IMR-90 (cell line): ENCODE measurements around the gene GPC2. TPM values are rescaled to one million over a fixed set of nuclear protein-coding genes. Genes with fewer than 3 reads are reported as not detected.
A peak's percentile ranks its signal among the peaks of the same experiment; 100 is the strongest.

Experiments used
- ATAC-seq: fragments of 200-7000 bp; cut with Tn5 transposase; 2 replicates; pipeline ENCODE4 v1.9.1; 2020; ENCODE audit warnings: low read depth, mild to moderate bottlenecking, moderate library complexity
- BruUV-seq: library from RNA; stranded (reverse); fragments of 400-500 nt; replicated peaks from 2 replicates; lab custom pipeline; 2021; lab: Mats Ljungman, UMichigan
- CTCF ChIA-PET: fragments of 300-600 bp; formaldehyde crosslinking; extraction: SDS; loops from one replicate; lab custom pipeline; 2021; ENCODE audit warnings: antibody characterized with exemption; lab: Yijun Ruan, JAX
- POLR2A ChIA-PET: fragments of 300-600 bp; sonication (Branson Sonifier 250); formaldehyde crosslinking; loops from one replicate; lab custom pipeline; 2022; ENCODE audit warnings: antibody characterized with exemption; ENCODE audit not compliant: unreplicated experiment; lab: Charles Lee
- DNase-seq: peaks from one replicate; pipeline ENCODE4 v3.0.0; 2013
- H2AFZ ChIP-seq: replicated peaks from 2 replicates; pipeline ENCODE3; 2013; ENCODE audit warnings: low read length, mild to moderate bottlenecking; ENCODE audit not compliant: poor library complexity
- H2AK5ac ChIP-seq: 2 replicates; pipeline ENCODE4 v1.6.1; 2013; ENCODE audit warnings: low read depth, low read length, inconsistent platforms
- H2AK9ac ChIP-seq: replicated peaks from 2 replicates; pipeline ENCODE3; 2013; ENCODE audit warnings: mild to moderate bottlenecking, low read depth, low read length, moderate library complexity; ENCODE audit not compliant: poor library complexity
- H2BK120ac ChIP-seq: 2 replicates; pipeline ENCODE4 v1.6.1; 2013; ENCODE audit warnings: low read depth, low read length, inconsistent platforms
- H2BK15ac ChIP-seq: 3 replicates; pipeline ENCODE4 v1.6.1; 2013; ENCODE audit warnings: low read depth, low read length, inconsistent platforms
- H2BK20ac ChIP-seq: 2 replicates; pipeline ENCODE4 v1.6.1; 2013; ENCODE audit warnings: low read depth, mild to moderate bottlenecking, inconsistent platforms, low read length, moderate library complexity
- H2BK5ac ChIP-seq: 2 replicates; pipeline ENCODE4 v1.6.1; 2013; ENCODE audit warnings: mild to moderate bottlenecking, low read depth, low read length, inconsistent platforms; ENCODE audit not compliant: poor library complexity, severe bottlenecking
- H3K14ac ChIP-seq: replicated peaks from 2 replicates; pipeline ENCODE4 v1.6.1; 2013; ENCODE audit warnings: low read depth, low read length, inconsistent platforms
- H3K18ac ChIP-seq: 2 replicates; pipeline ENCODE4 v1.6.1; 2013; ENCODE audit warnings: low read depth, low read length, control low read depth
- H3K23ac ChIP-seq: 2 replicates; pipeline ENCODE4 v1.6.1; 2013; ENCODE audit warnings: low read depth, low read length, inconsistent platforms
- H3K27ac ChIP-seq: 2 replicates; pipeline ENCODE4 v1.5.1; 2013; ENCODE audit warnings: mild to moderate bottlenecking, control low read depth, low read length; ENCODE audit not compliant: insufficient read depth
- H3K27me3 ChIP-seq: 2 replicates; pipeline ENCODE4 v1.6.1; 2013; ENCODE audit warnings: low read length; ENCODE audit not compliant: control insufficient read depth, insufficient read depth
- H3K36me3 ChIP-seq: 2 replicates; pipeline ENCODE4 v1.6.1; 2013; ENCODE audit warnings: low read length, mixed read lengths; ENCODE audit not compliant: control insufficient read depth, insufficient read depth
- H3K4ac ChIP-seq: 2 replicates; pipeline ENCODE4 v1.6.1; 2013; ENCODE audit warnings: low read depth, low read length, inconsistent platforms
- H3K4me1 ChIP-seq: 2 replicates; pipeline ENCODE4 v1.6.1; 2013; ENCODE audit warnings: low read length, mixed read lengths; ENCODE audit not compliant: control insufficient read depth, insufficient read depth
- H3K4me2 ChIP-seq: 2 replicates; pipeline ENCODE4 v1.6.1; 2013; ENCODE audit warnings: low read depth, mild to moderate bottlenecking, control low read depth, low read length, moderate library complexity
- H3K4me3 ChIP-seq: 2 replicates; pipeline ENCODE4 v1.5.1; 2013; ENCODE audit warnings: low read depth, mild to moderate bottlenecking, control low read depth, low read length, moderate library complexity; ENCODE audit not compliant: insufficient read depth
- H3K56ac ChIP-seq: 2 replicates; pipeline ENCODE4 v1.6.1; 2013; ENCODE audit warnings: low read length, inconsistent platforms; ENCODE audit not compliant: insufficient read depth; ENCODE audit errors: extremely low read depth
- H3K79me1 ChIP-seq, 2 experiments: 2 replicates each; pipeline ENCODE4 v1.6.1; 2013; ENCODE audit warnings: low read length in 2 of 2, inconsistent platforms in 1 of 2, low read depth in 1 of 2
- H3K9ac ChIP-seq: 2 replicates; pipeline ENCODE4 v1.6.1; 2013; ENCODE audit warnings: low read depth, low read length, control low read depth
- H3K9me1 ChIP-seq: 2 replicates; pipeline ENCODE4 v1.6.1; 2013; ENCODE audit warnings: low read length, inconsistent platforms; ENCODE audit not compliant: insufficient read depth
- H3K9me3 ChIP-seq: 2 replicates; pipeline ENCODE4 v1.6.1; 2013; ENCODE audit warnings: low read length; ENCODE audit not compliant: control insufficient read depth, insufficient read depth
- H4K20me1 ChIP-seq: 2 replicates; pipeline ENCODE4 v1.6.1; 2013; ENCODE audit warnings: low read length, inconsistent platforms; ENCODE audit not compliant: insufficient read depth
- H4K5ac ChIP-seq: 2 replicates; pipeline ENCODE4 v1.6.1; 2013; ENCODE audit warnings: mild to moderate bottlenecking, low read depth, low read length, control low read depth
- H4K8ac ChIP-seq, 2 experiments: 2 replicates each; pipeline ENCODE4 v1.6.1; 2013; ENCODE audit warnings: low read depth in 2 of 2, low read length in 2 of 2, control low read depth in 1 of 2, inconsistent platforms in 1 of 2
- H4K91ac ChIP-seq: 2 replicates; pipeline ENCODE4 v1.6.1; 2013; ENCODE audit warnings: low read depth, low read length, inconsistent platforms; ENCODE audit not compliant: insufficient read depth
- BHLHE40 ChIP-seq: fragments of 150-350 bp; IDR thresholded peaks from 2 replicates; pipeline ENCODE4 v1.6.1; 2016; ENCODE audit warnings: mild to moderate bottlenecking, low read depth, low read length
- CEBPB ChIP-seq: IDR thresholded peaks from 2 replicates; pipeline ENCODE4 v1.6.1; 2012; ENCODE audit warnings: low read depth, low read length, improper control_type of control experiment
- CHD1 ChIP-seq: IDR thresholded peaks from 2 replicates; pipeline ENCODE4 v1.6.1; 2012; ENCODE audit warnings: low read depth, low read length, improper control_type of control experiment
- CTCF ChIP-seq: conservative IDR thresholded peaks from 2 replicates; pipeline ENCODE4 v1.5.1; 2012; ENCODE audit warnings: mild to moderate bottlenecking, low read depth, low read length, improper control_type of control experiment
- FOS ChIP-seq: fragments of 150-350 bp; IDR thresholded peaks from 2 replicates; pipeline ENCODE4 v1.6.1; 2016; ENCODE audit warnings: low read depth, low read length
- MAFK ChIP-seq: IDR thresholded peaks from 2 replicates; pipeline ENCODE4 v1.6.1; 2012; ENCODE audit warnings: low read depth, low read length, improper control_type of control experiment
- MXI1 ChIP-seq: IDR thresholded peaks from 2 replicates; pipeline ENCODE4 v1.6.1; 2012; ENCODE audit warnings: low read depth, mild to moderate bottlenecking, low read length, moderate library complexity, borderline replicate concordance
- NFE2L2 ChIP-seq: fragments of 150-350 bp; IDR thresholded peaks from 2 replicates; pipeline ENCODE4 v1.6.1; 2016; ENCODE audit warnings: low read depth, mild to moderate bottlenecking, low read length
- POLR2A ChIP-seq: IDR thresholded peaks from 2 replicates; pipeline ENCODE4 v1.6.1; 2012; ENCODE audit warnings: mild to moderate bottlenecking, low read depth, low read length
- RAD21 ChIP-seq: IDR thresholded peaks from 2 replicates; pipeline ENCODE4 v1.6.1; 2012; ENCODE audit warnings: low read length, improper control_type of control experiment
- RCOR1 ChIP-seq: IDR thresholded peaks from 2 replicates; pipeline ENCODE4 v1.6.1; 2012; ENCODE audit warnings: mild to moderate bottlenecking, low read length, improper control_type of control experiment; ENCODE audit not compliant: insufficient replicate concordance
- RFX5 ChIP-seq: IDR thresholded peaks from 2 replicates; pipeline ENCODE4 v1.8.0; 2012; ENCODE audit warnings: low read depth, mild to moderate bottlenecking, low read length, moderate library complexity
- SMC3 ChIP-seq: fragments of 150-350 bp; IDR thresholded peaks from 2 replicates; pipeline ENCODE4 v1.6.1; 2016; ENCODE audit warnings: low read depth, mild to moderate bottlenecking, antibody characterized with exemption, low read length, moderate library complexity
- WGBS, 2 experiments: methylation state at CpG; one replicate each; pipeline versions ENCODE4 v1.1.5 to v1.1.7; 2013; ENCODE audit warnings: missing lambda C conversion rate in 2 of 2; ENCODE audit not compliant: insufficient read length in 1 of 2; ENCODE audit errors: extremely low coverage in 2 of 2; 5-methylcytosine and 5-hydroxymethylcytosine counted together
- dilution Hi-C: fragments of 300-500 bp; cut with HindIII; formaldehyde crosslinking; loops from one replicate; pipeline ENCODE4 v1.14.3; 2018; ENCODE audit warnings: low sequenced_read_pairs; ENCODE audit not compliant: unreplicated experiment
- in situ Hi-C: fragments of 300-500 bp; cut with MboI; formaldehyde crosslinking; loops from 3 replicates; pipeline ENCODE4 v1.14.3; 2019; ENCODE audit warnings: low sequenced_read_pairs, inconsistent platforms, mixed read lengths
- intact Hi-C: fragments of 100-400 bp; cut with micrococcal nuclease; formaldehyde crosslinking; loops from 2 replicates; pipeline ENCODE4 v1.10.0; 2022
- polyA plus RNA-seq, 3 experiments: library from polyadenylated mRNA; depleted of rRNA; stranded (reverse); fragments of >200 nt; gene quantifications; 2 replicates each; pipeline ENCODE4 v1.2.3, GENCODE V29; 2012; ENCODE audit warnings: low replicate concordance in 1 of 3
- total RNA-seq: library from RNA; depleted of rRNA; stranded (reverse); fragments of >200 nt; gene quantifications from 2 replicates; pipeline ENCODE4 v1.2.3, GENCODE V29; 2012
- TF ChIP-seq, protein P1 (sequence below): fragments of 150-350 bp; IDR thresholded peaks from 2 replicates; pipeline ENCODE4 v1.6.1; 2016; ENCODE audit warnings: low read depth, mild to moderate bottlenecking, low read length, moderate library complexity, borderline replicate concordance
- TF ChIP-seq, protein P2 (sequence below): fragments of 150-350 bp; IDR thresholded peaks from 2 replicates; pipeline ENCODE4 v1.6.1; 2017; ENCODE audit warnings: mild to moderate bottlenecking, antibody characterized with exemption, low read length, low read depth

GPC2 gene
- total and polyA plus RNA-seq, 2 of the 4 experiments (the other 2 are of a cell fraction), result 1.8 to 6.0 TPM

DNA sequence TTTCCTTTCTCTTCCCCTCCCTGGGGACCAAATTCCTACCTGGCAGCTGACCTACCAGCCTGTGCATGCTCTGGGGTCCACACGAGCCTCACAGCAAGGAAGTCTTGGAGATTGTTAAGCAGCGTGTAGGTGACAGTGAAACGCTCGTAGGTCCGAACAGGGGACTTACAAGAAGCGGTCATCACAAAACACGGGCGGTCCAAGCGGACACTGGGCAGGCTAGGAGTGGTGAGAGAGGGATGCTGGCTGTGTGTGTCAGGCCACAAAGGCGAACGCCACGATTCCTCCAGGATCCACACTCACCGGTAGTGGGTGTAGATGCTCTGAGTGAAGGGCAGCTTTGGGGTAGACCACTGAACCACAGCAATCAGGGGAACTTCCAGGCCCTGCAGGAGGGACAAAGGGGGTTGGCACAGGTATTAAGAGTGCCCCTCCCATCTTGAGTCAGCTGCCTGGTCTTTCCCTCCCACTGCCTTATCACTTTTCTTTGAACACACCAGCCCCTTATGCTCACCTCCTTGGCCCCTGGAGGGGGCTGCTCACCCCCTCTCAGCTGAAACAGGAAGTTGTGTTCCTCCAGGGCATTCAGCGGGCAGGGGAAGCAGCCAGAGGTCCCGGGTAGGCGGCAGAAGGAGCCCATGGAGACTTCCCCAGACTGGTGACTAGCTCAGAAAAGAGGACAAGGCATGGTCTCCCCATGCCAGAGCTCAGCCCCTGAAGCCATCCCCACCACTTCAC, 20.7 kb downstream of the GPC2 start:
- Histone ChIP-seq H4K5ac (no peak overlapping the region), H4K8ac (no peak overlapping the region), H4K20me1 (peaks cover 23% of the 10 kb centered on the region), H3K4me3 (no peak overlapping the region), H3K36me3 (peaks cover 42% of the 10 kb centered on the region), H3K23ac (peak overlapping the region; percentile 70; the same call in 1 of the 2 replicates), H2BK15ac (no peak overlapping the region), H2AK9ac (no peak overlapping the region), H3K56ac (no peak overlapping the region), H3K79me1 (peaks cover 19 to 65% of the 10 kb centered on the region in 2 experiments), H3K14ac (no peak overlapping the region), H3K18ac (no peak overlapping the region), H3K27ac (no peak overlapping the region), H2BK20ac (no peak overlapping the region), H3K27me3 (no peaks in the 10 kb centered on the region), H3K4ac (no peak overlapping the region), H3K9ac (no peak overlapping the region), H2AK5ac (no peak overlapping the region), H3K9me1 (peaks cover 2% of the 10 kb centered on the region; the same call in 1 of the 2 replicates), H2AFZ (no peak overlapping the region), H3K4me2 (no peak overlapping the region), H3K4me1 (peaks cover 6% of the 10 kb centered on the region), H2BK120ac (no peak overlapping the region), H3K9me3 (no peaks in the 10 kb centered on the region), H2BK5ac (no peak overlapping the region), H4K91ac (no peak overlapping the region)
- 97% methylated on average over 12 of the region's 16 CpGs; no CpG with 5 or more reads in 1 of the 2 experiments for WGBS, 2 experiments
- in situ Hi-C loops (no loop called here), dilution Hi-C loops (no loop called here), intact Hi-C loops (no loop called here)
- ChIA-PET CTCF (interaction anchor here (1.0 kb wide), 1 partner anchor 8 kb away, joined by 3 read pairs; the partner anchor contains the start of gene LAMTOR4), POLR2A (interaction anchor here (0.6 to 1.2 kb wide), 2 partner anchors 8 to 175 kb away, joined by 3 read pairs; partner anchors contain the start of gene LAMTOR4)
- DNase-seq (no peak), ATAC-seq (no peak)
- no TSS peak for BruUV-seq
- TF ChIP-seq RFX5 (no peak), RCOR1 (no peak), CEBPB (no peak), NFE2L2 (no peak), POLR2A (no peak), FOS (no peak), CTCF (no peak), MXI1 (no peak), BHLHE40 (no peak), MAFK (no peak), SMC3 (no peak), RAD21 (no peak), CHD1 (no peak)
- TF ChIP-seq, protein P1, sequence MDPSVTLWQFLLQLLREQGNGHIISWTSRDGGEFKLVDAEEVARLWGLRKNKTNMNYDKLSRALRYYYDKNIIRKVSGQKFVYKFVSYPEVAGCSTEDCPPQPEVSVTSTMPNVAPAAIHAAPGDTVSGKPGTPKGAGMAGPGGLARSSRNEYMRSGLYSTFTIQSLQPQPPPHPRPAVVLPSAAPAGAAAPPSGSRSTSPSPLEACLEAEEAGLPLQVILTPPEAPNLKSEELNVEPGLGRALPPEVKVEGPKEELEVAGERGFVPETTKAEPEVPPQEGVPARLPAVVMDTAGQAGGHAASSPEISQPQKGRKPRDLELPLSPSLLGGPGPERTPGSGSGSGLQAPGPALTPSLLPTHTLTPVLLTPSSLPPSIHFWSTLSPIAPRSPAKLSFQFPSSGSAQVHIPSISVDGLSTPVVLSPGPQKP, result no peak
- TF ChIP-seq, protein P2, sequence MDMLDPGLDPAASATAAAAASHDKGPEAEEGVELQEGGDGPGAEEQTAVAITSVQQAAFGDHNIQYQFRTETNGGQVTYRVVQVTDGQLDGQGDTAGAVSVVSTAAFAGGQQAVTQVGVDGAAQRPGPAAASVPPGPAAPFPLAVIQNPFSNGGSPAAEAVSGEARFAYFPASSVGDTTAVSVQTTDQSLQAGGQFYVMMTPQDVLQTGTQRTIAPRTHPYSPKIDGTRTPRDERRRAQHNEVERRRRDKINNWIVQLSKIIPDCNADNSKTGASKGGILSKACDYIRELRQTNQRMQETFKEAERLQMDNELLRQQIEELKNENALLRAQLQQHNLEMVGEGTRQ, result no peak
